ENCODE data around the gene CD160.
A peak's percentile ranks its signal among the peaks of the same experiment; 100 is the strongest.

The CD160 gene

GRCh38 chr1:145702826-145703225 is 16.5 kb upstream of the CD160 start:
- POLR2A ChIA-PET (ENCODE audit: low non-redundant PET), result no interaction called here
- TF ChIP-seq, protein P1, sequence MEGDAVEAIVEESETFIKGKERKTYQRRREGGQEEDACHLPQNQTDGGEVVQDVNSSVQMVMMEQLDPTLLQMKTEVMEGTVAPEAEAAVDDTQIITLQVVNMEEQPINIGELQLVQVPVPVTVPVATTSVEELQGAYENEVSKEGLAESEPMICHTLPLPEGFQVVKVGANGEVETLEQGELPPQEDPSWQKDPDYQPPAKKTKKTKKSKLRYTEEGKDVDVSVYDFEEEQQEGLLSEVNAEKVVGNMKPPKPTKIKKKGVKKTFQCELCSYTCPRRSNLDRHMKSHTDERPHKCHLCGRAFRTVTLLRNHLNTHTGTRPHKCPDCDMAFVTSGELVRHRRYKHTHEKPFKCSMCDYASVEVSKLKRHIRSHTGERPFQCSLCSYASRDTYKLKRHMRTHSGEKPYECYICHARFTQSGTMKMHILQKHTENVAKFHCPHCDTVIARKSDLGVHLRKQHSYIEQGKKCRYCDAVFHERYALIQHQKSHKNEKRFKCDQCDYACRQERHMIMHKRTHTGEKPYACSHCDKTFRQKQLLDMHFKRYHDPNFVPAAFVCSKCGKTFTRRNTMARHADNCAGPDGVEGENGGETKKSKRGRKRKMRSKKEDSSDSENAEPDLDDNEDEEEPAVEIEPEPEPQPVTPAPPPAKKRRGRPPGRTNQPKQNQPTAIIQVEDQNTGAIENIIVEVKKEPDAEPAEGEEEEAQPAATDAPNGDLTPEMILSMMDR (conservative IDR thresholded peaks at IDR 0.05; ENCODE audit: low read depth), result no peak
- no peak overlapping the region for H3K27ac ChIP-seq
- CTCF ChIA-PET, result interaction anchor here (1.2 kb wide), 1 partner anchor 19 kb away, joined by 4 read pairs; no protein-coding TSS in a partner anchor
- DNase-seq (ENCODE audit: low spot score), result no peak

GRCh38 chr1:145705622-145706021 is 13.7 kb upstream of the CD160 start:
- ChIA-PET CTCF (no interaction called here), POLR2A (ENCODE audit: low non-redundant PET) (no interaction called here)
- DNase-seq (ENCODE audit: low spot score), result no peak
- H3K27ac ChIP-seq, result peak overlapping the region; percentile 64; the same call in 1 of the 2 replicates
- TF ChIP-seq, protein P1 (conservative IDR thresholded peaks at IDR 0.05; ENCODE audit: low read depth), result no peak

- H3K27ac ChIP-seq, result peak overlapping the region; percentile 64; the same call in 1 of the 2 replicates
- POLR2A ChIA-PET (ENCODE audit: low non-redundant PET), result no interaction called here
These were observed 13.1 kb upstream of the CD160 start for GRCh38 chr1:145706086-145706664.

GRCh38 chr1:145707183-145707867 is 12.0 kb upstream of the CD160 start, which contains the start of gene PDZK1:
TSS of gene PDZK1 (minus strand) at chr1:145707368. CDS start at chr1:145688021, 19,347 bp downstream.
- DNase-seq (ENCODE audit: low spot score), result no peak
- TF ChIP-seq, protein P1 (conservative IDR thresholded peaks at IDR 0.05; ENCODE audit: low read depth), result no peak
- H3K27ac ChIP-seq, result peak within 1 kb of the TSS; percentile 51; the same call in 1 of the 2 replicates
- ChIA-PET POLR2A (ENCODE audit: low non-redundant PET) (interaction anchor here (0.6 kb wide), 1 partner anchor 12 kb away, joined by 8 read pairs; no protein-coding TSS in a partner anchor), CTCF (no interaction called here)

More at GRCh38 chr1:145706086-145706664, 13.1 kb upstream of the CD160 start:
- CTCF ChIA-PET, result no interaction called here
- TF ChIP-seq, protein P1 (conservative IDR thresholded peaks at IDR 0.05; ENCODE audit: low read depth), result no peak
- DNase-seq (ENCODE audit: low spot score), result peak; percentile 79

DNA sequence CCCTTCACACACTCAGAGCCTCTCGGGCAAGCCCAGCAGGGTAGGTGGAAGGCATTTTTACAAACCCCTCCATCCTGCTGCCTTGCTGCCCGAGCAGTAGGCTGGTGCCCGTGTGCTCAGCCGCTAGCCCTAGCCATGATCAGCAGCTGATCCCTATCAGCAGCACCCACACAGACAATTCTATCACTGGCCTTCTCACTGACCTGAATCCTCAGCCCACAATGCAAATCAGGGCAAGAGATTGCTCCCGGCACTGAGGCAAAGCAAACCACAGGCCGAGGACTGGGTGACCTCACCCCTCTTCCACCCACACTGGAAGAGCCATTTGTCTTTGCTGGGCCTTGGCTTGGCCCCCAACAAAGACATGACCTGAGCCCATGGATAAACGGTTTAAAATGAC is 11.2 kb upstream of the CD160 start:
- TF ChIP-seq, protein P1 (conservative IDR thresholded peaks at IDR 0.05; ENCODE audit: low read depth), result no peak
- peak overlapping the region; percentile 51; the same call in 1 of the 2 replicates for H3K27ac ChIP-seq
- DNase-seq (ENCODE audit: low spot score), result no peak
- ChIA-PET CTCF (no interaction called here), POLR2A (ENCODE audit: low non-redundant PET) (no interaction called here)

DNA sequence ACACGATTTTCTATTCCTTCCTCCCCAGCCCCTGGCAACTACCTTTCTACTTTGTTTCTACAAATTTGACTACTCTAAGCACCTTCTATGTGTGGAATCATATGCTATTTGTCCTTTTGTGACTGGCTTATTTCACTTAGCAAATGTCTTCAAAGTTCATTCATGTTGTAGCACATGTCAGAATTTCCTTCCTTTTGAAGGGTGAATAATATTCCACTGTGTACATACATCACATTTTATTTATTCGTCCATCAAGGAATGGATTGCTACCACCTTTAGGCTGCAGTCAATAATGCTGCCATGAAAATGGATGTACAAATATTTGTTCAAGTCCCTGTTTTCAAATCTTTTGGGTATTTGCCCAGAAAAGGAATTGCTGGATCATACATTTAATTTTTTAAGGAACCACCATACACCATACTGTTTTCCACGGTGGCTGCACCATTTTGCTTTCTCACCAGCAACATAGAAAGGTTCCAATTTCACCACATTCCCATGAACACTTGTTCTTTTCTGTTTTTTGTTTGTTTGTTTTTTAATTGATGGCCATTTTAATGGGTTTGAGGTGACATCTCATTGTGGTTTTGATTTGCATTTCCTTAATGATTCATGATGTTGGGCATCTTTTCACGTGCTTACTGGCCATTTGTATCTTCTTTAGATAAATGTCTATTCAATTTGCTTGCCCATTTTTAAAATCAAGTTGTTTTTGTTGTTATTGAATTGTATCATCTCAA is 8.8 kb upstream of the CD160 start:
- H3K27ac ChIP-seq, result no peak overlapping the region
- TF ChIP-seq, protein P1 (conservative IDR thresholded peaks at IDR 0.05; ENCODE audit: low read depth), result no peak
- no peak for DNase-seq (ENCODE audit: low spot score)
- POLR2A ChIA-PET (ENCODE audit: low non-redundant PET), result no interaction called here
- CTCF ChIA-PET, result interaction anchor here (1.4 kb wide), 1 partner anchor 11 kb away, joined by 5 read pairs; no protein-coding TSS in a partner anchor
